Eye (tissue), 1 donor: ENCODE data around the gene KRT71.
"Not testable (repeated sequence)": the region's sequence is repeated elsewhere in the genome, so short reads cannot be mapped to it uniquely, and the experiment has no call there.

Experiments used
- DNase-seq: peaks from one replicate; pipeline ENCODE4 v3.0.0-alpha.2; 2015

KRT71 gene

DNA sequence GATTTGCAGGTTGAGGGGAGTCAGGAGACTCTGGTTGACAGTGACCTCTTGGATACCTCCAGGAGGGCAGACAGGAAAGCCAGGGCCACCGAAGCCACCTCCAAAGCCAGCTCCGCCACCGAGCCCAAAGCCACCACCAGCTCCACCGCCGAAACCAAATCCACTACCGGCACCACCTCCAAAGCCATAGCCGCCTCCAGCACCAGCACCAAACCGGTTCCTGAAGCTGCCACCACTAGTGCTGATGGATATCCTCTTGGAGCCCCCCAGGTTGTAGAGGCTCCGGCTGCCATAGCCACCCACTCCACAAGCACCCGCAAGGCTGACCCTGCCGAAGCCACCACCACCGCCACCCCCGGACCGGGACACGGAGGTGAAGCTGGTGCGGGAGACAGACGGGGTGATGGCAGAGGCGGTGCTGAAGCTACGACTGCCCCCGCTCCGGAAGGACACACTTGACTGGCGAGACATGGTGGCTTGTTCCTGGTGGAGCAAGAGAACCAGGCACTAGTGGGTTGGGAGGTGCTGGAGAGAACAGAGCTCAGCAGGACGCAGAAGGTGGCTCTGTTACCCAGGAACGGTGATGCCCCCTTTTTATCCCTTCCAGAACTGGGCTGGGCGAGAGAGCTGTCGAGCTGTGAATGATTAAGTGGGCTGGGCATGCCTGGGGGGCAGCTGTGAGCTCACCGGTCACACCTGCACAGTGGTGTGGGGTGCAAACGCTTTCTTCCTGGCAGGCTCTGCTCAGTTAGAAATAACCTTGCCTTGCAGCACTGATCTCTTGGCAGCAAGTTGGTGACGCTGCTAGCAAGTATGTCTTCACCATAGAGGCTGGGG is 32.9 kb downstream of the KRT71 start, which contains the start of gene KRT5:
Gene KRT5 (minus strand): TSS at position 569 of the 837 bp plus-strand sequence. CDS start 98 bp downstream, at position 471.
- peak; percentile 32 for DNase-seq

DNA sequence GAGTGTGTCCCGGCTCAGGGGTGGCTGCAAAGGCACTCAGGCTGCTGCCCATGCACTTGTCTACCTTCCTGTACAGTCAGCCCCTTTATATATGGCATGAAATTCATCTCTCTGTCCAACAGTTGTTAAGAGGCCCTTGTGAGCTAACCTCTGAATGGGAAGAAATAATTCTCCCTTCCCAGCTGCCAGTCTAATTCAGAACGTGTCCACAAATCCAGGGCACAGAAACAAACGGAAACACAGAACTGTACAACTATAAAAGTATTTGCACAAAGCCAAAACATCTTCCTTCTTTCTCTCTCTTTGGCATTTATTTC is 33.6 kb downstream of the KRT71 start:
- no peak for DNase-seq

DNA sequence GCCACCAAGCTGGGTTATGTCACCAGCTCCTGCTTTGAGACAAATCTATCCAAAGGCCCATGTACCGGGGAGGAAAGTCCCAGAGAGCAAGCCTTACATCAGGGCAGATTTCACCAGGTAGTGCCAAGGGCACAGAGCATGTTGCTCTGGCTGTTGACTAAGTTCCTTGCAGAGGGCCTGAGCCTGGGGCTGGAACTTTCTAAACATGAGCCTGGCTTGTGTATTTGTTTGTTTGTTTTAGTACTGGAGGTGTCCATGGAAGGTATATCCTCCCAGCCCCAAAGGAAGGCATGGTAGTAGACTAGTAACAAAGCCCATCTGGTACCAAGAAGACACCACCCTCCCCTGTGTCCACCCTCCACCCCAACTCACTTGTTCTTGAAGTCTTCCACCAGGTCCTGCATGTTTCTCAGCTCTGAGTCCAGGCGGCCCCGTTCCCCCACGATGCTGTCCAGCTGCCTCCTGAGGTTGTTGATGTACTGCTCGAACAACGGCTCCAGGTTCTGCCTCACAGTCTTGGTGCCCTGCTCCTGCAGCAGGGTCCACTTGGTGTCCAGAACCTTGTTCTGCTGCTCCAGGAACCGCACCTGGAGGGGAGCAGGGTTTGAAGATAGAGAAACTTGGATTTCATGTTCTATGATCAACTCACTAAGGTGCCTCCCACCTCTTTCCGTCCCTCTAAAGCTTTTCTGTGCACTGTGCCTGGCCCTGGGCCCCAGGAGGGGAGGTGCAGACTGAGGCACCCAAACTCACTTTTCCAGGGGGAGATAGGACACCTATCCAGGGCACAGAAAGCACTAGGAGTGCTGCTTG is 34.2 kb downstream of the KRT71 start:
- DNase-seq = no peak

DNA sequence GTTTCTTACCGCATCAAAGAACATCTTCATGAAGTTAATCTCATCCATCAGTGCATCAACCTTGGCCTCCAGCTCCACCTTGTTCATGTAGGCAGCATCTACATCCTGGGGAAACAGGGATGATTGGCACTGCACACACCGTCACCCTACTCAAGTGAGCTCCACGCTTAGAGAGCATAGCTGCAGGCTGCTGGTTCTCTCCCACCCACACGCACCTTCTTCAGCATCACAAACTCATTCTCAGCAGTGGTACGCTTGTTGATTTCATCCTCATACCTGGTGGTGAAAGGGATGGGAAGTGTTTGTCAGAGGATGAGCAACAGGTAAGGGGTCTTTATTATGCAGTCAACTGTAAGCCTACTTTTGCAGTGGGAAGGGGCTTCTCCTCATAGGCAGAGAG is 35.1 kb downstream of the KRT71 start:
- DNase-seq = no peak

DNA sequence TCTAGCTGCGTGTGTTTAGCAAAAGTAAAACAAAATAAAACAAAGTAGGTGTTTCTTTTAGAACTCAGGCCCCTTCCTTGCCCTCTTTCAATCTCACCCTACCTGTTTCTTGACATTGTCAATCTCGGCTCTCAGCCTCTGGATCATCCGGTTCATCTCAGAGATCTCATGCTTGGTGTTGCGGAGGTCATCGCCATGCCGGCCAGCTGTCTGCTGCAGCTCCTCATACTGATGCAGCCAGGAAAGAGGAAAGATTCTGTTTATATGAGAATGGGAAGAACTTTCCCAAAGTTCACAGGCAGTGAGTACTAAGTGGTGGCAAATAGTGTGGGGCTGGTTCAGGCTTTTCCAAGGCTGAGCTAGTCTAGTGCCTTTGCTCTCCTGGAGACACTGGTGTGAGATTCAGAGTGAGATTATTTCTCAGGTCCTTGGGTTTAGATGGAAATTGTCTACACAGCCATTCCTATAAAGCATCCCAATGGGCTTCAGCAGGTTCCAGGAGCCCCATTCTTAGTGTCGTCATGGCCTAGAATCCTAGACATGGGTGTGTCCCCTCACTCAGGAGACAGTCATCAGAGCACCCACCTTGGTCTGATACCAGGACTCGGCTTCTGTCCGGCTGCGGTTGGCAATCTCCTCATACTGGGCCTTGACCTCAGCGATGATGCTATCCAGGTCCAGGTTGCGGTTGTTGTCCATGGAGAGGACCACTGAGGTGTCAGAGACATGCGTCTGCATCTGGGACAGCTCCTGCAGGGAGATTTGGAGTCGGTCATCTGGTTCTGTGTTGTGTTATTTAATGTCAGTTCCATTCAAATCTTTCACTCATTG is 35.7 kb downstream of the KRT71 start:
- DNase-seq = no peak

DNA sequence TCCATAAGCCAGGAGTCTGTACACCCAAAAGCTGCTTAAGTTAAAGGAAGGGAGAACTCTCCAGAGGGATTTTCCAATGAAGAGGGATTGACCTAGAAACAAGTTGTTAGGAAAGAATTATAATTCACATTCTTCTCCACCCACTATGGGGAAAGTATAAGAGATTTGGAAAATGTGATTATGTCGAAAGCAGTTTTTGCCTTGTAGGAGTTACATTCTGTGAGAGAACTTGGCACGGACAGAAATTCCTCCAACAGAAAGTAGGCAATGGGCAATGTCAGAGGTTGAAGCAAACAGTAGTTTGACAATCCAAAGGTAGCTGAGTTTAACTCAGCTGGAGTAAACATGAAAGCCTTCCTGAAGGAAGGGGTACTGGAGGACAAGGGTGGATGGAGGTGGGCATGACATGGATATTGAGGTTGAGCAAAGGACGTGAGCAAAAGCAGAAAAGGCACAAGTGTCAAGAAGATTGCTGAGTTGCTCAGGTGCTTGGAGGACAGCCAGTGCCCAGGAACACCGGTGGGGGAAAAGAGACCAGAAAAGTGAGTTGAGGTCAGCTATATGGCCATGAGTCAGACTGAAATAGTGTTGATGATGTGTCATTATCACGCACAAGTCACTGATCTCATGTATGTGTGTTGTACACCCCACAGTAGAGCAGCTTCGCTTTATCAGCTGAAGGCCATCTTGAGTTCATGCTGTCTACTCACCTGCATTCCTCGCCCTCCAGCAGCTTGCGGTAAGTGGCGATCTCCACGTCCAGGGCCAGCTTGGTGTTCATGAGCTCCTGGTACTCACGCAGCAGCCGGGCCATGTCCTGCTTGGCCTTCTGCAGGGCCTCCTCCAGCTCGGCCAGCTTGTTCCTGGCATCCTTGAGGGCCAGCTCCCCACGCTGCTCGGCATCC is 36.8 kb downstream of the KRT71 start:
- no peak for DNase-seq

DNA sequence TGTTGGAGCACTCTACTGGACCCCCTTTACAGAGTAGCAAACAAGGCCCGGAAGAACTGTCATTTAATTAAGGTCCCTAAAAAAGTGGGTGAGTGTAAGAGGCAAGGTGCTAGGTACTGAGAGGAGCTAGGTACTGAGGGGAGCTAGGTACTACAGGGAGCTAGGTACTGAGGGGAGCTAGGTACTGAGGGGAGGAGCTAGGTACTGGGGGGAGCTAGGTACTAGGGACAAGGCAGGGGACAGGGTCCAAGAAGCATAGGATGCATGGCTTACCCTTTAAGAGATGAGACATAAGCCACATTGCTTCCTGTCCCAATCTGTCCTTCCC is 37.7 kb downstream of the KRT71 start:
- DNase-seq = no peak

DNA sequence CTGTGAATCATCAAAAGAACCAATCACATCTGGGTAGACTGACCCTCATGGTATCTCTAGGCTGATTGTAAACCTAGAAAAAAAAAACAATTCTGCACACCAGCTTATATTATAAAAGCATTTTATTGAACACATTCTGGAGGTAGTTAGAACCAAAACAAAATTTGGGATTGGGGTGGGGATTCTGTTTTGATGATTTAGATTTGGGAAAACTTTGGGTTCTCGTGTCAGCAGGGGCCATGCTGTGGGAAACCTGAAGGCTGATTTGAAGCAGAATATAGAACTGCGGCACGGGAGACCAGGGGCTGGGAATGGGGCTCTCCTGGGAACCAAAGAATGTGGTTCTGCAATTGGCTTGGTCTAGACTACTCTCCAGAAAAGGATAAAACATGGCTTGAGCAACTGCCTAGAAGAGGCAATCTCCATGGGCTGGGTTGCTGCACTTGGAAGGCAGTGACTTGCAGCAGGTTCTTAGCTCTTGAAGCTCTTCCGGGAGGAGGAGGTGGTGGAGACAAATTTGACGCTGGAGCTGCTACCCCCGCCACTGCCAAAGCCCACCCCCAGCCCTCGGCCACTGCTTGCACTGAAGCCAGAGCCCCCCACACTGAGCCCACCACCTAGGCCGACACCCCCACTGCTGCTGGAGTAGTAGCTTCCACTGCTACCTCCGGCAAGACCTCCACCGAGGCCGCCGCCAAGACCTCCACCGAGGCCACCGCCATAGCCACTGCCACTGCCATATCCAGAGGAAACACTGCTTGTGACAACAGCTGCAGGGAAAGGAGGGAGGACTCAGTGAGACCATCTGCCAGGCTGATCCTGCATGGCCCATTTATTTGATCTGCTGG is 38.2 kb downstream of the KRT71 start:
- no peak for DNase-seq

DNA sequence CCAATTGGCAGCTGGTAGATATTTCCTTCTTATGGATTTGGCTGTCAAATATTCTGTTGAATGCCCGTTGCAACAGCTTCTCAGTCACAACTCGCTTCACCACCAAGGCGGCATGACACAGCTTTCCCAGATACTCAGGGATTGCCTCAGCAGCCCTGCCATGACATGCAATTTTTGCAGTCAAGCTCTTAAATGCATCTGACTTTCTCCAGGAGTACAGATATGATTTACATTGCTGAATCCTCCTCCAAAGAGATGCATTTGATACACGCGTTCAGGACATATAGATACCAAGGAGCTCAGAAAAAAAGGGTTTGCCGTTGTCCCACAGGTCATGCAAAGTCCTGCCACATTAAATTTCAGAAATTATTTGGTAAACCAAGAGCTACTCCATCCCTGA is 39.2 kb downstream of the KRT71 start:
- DNase-seq = no peak

DNA sequence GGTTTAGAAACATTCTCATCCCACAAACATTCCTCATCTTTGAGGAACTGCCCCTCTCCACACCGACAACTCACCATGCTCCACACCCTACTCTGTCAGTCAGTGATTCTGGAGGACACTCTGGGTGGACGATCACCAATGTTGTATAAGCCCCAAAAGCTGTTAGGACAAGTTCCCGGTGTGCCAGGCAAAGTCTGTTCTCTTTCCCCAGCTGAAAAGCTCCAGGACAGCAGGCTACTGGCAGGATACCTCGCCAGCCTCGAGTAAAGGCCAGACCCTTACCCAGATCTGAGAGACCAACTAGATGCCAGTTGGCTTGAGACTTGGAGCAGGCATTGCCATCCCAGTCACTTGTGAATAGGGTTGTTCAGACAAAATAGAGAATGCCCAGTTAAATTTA is 44.7 kb downstream of the KRT71 start:
- DNase-seq = no peak

DNA sequence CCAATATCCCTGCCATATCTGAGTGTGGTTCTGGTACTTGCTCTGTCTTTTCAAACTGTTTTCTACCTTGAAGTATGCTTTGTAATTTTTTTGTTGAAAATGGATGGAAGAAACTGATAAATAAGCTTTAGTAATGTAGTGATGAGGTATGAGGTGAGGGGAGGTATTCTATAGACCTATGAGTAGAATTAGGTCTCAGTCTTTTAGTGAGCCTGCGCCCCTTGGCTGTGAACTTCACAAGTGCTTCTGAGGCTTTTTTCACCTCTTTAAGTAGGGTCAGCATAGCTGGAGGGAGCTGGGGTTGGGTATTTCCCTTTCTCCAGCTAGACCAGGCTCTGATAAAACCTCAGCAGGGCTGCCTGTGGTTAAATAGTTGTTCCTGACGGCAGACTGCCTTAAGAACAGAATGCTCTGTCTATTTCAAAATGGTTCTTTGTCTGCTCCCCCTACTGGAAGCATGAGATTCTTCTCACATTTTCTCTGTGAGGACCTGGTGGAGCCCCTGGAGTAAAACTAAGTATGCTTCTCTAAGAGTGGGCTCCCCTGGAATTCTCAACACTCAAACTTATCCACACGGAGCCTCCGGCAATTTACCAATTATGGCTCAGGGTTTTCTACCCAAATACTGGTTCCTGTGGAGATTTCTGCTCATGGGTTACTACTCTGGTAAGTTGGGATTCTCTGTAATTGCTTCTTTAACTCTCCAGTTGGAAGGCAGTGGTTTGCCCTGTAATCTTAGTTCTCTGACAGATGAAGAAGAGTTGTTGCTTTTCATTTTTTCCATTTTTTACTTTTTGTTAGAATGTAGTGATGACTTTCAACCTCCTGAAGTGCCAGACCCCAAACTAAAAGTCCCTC is 45.9 kb downstream of the KRT71 start:
- peak; percentile 35 for DNase-seq

DNA sequence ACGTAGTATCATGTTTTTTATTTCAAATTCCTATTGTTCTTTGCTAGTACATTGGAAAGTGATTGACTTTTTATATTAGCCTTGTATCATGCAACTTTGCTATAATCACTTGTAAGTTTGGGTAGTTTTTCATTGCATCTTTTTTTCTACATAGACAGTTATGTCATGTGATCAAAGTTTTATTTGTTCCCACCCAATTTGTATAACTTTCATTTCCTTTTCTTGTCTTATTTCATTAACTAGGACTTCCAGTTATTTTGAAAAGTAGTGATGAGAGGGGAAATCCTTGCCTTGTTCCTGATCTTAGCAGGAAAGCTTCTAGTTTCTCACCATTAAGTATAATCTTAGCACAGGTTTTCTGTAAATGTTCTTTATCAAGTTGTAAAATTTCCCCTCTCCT is 50.1 kb downstream of the KRT71 start:
- DNase-seq = no peak

DNA sequence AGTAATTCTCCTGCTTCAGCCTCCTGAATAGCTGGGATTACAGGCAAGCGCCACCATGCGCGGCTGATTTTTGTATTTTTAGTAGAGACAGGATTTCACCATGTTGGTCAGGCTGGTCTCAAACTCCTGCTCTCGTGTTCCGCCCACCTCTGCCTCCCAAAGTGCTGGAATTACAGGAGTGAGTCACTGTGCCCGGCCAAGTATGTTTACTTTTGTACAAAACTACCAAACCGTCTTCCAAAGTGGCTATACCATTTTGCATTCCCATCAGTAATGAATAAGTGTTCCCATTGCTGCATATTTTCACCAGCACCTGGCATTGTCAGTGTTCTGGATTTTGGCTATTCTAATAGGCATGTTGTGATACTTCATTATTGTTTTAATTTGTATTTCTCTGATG is 51.5 kb downstream of the KRT71 start:
- DNase-seq = no peak

DNA sequence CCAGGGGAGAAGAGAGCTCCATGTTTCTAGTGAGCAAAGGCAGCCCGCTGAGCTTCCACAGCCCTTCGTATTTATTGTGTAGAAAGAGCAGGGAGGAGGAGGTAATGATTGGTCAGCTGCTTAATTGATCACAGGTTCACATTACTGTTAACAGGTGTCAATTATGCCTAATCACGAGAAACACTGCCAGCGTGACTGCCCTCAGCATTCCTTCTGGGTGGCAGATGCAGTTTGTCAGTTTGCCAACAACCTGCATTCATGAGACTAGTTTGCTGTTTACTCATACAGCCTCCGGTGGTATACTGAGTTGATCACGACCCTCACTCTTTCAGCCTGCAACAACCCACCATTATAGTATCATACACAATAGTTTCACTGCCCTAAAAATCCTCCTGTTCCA is 52.4 kb downstream of the KRT71 start:
- not testable (repeated sequence) for DNase-seq

DNA sequence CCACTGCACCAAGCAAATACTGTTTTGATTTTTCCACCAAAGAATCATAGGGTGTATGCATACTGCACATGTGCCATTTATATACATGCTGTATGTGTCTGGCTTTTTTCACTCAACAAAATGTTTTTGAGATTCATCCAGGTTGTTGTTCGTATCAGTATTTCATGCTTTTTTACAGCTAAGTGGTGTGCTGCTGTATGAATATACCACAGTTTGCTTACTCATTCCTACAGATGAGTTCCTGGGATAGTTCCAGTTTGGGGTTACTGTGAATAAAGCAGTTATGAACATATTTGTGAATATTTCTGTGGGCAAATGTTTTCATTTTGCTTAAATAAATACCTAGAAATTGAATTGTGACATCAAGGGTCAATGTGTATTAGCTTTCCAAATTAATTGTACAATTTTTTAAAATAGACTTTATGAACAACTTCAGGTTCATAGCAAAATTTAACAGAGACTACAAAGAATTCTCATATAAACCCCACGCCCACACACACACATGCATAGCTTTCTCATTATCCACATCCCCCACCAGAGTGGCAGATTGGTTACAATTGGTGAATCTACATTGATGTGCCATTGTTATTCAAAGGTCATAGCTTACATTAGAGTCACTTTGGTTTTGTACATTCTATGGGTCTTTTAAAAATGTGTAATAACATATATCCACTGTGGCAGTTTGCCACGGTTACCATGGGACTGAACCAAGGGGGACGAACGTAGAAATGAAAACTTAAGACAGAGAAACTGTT is 53.0 kb downstream of the KRT71 start:
- DNase-seq = no peak

DNA sequence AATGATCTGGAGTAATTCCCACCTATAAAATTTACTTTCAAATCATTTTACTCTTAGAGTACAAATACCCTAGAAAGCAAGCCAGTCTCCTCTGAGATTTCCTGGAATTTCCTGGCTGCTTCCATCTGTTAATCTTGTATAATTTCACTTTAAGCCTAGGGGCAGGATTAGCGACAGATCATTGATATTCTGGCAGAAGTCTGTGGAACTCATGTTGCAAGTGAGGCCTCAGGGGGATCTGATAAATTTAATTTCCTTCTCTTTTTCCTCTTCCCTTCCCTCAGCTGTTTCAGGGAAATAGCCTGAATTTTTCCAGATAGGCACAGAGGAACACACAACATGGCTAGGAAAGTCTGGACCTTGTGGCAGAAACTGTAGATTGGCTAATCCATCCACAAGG is 54.0 kb downstream of the KRT71 start:
- DNase-seq = no peak

DNA sequence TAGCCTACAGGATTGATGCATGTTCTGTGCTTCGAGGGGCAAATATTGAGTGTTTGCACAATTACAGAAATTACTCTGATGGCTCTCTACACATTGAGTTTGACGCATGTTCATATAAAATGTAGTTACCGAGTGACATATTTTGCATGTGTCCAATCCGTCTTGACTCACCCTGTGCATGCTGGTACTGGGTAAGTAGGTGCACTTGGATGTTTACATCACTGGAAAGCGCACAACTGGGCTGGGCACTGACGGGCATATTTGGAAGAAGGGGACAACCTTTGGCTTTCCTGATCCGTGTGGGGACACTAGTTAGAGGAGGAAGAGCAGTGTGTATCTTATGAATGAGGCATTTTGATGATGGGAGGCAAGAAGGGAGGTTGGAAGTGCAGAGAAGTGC is 55.0 kb downstream of the KRT71 start:
- DNase-seq = no peak

DNA sequence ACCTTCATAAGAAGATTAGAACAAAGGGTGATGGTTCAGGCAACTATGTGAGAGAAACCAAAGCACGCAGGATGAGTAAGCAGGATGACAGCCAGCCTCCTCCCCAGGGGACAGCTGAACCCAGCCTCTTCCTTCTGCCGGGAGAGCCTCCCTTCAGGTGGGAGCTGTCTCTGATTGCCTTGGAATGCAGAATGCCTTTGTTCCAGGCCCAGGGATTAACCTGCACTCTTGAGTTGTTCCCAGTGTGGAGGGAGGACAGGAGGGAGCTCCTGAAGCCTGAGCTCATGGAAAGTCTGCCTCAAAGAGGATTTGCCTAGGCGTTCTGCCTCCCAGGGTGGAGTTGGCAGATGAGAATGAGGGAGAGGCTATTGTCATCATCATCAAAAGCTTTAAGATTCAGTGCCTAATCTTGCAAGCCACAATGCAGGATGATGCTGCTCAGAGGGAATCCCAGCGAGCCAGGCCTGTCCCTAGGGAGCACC is 56.3 kb downstream of the KRT71 start:
- DNase-seq = peak; percentile 30

DNA sequence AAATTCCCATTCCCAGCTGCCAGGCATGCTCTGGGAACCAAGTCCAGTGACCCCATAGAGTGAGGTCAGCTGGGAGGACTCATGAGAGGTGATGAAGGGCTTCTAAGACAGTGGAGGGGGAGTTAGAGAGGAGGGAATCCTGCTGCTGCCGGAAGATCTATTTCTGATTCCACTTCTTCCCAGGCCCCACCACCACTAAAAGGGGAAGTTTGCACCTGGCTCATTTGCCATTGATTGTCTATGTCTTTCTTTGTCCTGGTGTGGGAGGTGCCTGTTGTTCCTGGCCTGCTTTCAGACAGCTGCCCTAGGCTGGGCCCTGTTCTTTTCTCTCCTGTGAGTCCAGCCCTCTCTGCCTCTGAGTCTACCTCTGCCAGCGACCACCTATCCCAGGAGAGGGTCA is 56.9 kb downstream of the KRT71 start:
- DNase-seq = peak; percentile 24

DNA sequence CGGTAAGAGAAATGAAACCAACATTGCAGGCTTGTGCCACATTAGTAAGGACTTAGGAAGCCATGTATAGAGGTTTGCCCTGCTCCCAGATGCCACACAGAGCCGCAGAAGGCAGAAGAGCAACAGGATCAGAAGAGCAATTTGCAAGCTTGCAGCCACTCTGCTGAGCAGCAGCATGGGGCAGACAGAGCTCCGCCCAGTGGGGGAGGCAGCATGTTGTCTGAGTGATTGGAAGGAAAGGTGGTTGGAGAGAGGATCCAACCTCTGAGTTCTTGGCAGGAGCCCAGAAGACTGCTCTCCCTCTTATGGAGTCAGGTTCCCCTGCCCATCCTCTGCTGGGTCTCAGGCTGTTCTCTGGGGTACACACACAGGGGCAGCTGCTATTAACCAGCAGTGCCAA is 57.6 kb downstream of the KRT71 start:
- DNase-seq = peak; percentile 51
